ENCODE data around the gene CAPRIN2. TPM values are rescaled to one million over a fixed set of nuclear protein-coding genes. Genes with fewer than 3 reads are reported as not detected.

Gene CAPRIN2
- total RNA-seq, 1 donor = 32.9 TPM

GRCh38 chr12:30792648-30793499, 38.1 kb upstream of the CAPRIN2 start:
- peak overlapping the region; percentile 4 for H2AFZ ChIP-seq (ENCODE audit: low read length)
- peaks cover 2% of the 10 kb centered on the region for H3K79me2 ChIP-seq (ENCODE audit: insufficient read depth, low read length)
- DNase-seq (ENCODE audit: insufficient read length, low spot score, missing footprints) = peak; percentile 57

GRCh38 chr12:30792085-30792484, 37.3 kb upstream of the CAPRIN2 start:
- no peaks in the 10 kb centered on the region for H3K27me3 ChIP-seq (ENCODE audit: insufficient read depth, low read length)
- H3K4me3 ChIP-seq (ENCODE audit: insufficient read depth, low read length) = no peak overlapping the region
- DNase-seq (ENCODE audit: insufficient read length, low spot score, missing footprints) = peak; percentile 19
- TF ChIP-seq, protein P1, sequence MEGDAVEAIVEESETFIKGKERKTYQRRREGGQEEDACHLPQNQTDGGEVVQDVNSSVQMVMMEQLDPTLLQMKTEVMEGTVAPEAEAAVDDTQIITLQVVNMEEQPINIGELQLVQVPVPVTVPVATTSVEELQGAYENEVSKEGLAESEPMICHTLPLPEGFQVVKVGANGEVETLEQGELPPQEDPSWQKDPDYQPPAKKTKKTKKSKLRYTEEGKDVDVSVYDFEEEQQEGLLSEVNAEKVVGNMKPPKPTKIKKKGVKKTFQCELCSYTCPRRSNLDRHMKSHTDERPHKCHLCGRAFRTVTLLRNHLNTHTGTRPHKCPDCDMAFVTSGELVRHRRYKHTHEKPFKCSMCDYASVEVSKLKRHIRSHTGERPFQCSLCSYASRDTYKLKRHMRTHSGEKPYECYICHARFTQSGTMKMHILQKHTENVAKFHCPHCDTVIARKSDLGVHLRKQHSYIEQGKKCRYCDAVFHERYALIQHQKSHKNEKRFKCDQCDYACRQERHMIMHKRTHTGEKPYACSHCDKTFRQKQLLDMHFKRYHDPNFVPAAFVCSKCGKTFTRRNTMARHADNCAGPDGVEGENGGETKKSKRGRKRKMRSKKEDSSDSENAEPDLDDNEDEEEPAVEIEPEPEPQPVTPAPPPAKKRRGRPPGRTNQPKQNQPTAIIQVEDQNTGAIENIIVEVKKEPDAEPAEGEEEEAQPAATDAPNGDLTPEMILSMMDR (IDR thresholded peaks at IDR 0.05; ENCODE audit: extremely low read depth, low read depth, low read length) = no peak
- no peaks in the 10 kb centered on the region for H3K36me3 ChIP-seq (ENCODE audit: insufficient read depth, low read length)
- H4K20me1 ChIP-seq (ENCODE audit: insufficient read depth, low read length) = no peaks in the 10 kb centered on the region
- H3K27ac ChIP-seq (ENCODE audit: low read depth, low read length) = peak overlapping the region; percentile 45
- H2AFZ ChIP-seq (ENCODE audit: low read length) = no peak overlapping the region
- no peaks in the 10 kb centered on the region for H3K9me3 ChIP-seq (ENCODE audit: low read depth, low read length)
- peaks cover 28% of the 10 kb centered on the region for H3K4me1 ChIP-seq (ENCODE audit: insufficient read depth, low read length)
- peaks cover 2% of the 10 kb centered on the region for H3K79me2 ChIP-seq (ENCODE audit: insufficient read depth, low read length)
- H3K4me2 ChIP-seq (ENCODE audit: insufficient read depth, low read length) = peak overlapping the region; percentile 49

More at GRCh38 chr12:30792648-30793499, 38.1 kb upstream of the CAPRIN2 start:
- Histone ChIP-seq H3K36me3 (ENCODE audit: insufficient read depth, low read length) (no peaks in the 10 kb centered on the region), H3K27ac (ENCODE audit: low read depth, low read length) (peak overlapping the region; percentile 45), H3K4me1 (ENCODE audit: insufficient read depth, low read length) (peaks cover 29% of the 10 kb centered on the region), H3K27me3 (ENCODE audit: insufficient read depth, low read length) (no peaks in the 10 kb centered on the region), H3K4me3 (ENCODE audit: insufficient read depth, low read length) (peak overlapping the region; percentile 21), H4K20me1 (ENCODE audit: insufficient read depth, low read length) (no peaks in the 10 kb centered on the region), H3K4me2 (ENCODE audit: insufficient read depth, low read length) (peak overlapping the region; percentile 49), H3K9me3 (ENCODE audit: low read depth, low read length) (no peaks in the 10 kb centered on the region)
- TF ChIP-seq, protein P1 (IDR thresholded peaks at IDR 0.05; ENCODE audit: extremely low read depth, low read depth, low read length) = no peak

DNA sequence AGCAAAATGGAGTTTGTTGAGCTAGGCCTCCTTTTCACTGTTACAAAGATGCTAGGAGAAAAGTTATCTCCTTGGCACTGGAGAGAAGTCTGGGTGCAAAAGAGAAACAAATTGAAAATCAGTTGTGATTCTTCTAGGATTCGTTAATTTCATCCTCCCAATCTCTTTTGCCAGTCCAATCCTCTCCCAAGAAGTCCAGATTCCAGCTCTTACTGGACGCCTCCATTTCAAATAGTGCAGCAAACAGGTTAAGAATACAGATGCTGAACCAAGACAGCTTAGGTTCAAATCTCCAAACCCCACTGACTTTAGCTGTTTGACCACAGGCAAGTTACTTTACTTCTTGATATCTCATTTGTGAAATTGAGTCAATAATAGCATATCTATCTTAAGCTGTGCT, 34.0 kb upstream of the CAPRIN2 start:
- Histone ChIP-seq H3K27ac (ENCODE audit: low read depth, low read length) (no peak overlapping the region), H3K36me3 (ENCODE audit: insufficient read depth, low read length) (no peaks in the 10 kb centered on the region), H4K20me1 (ENCODE audit: insufficient read depth, low read length) (no peaks in the 10 kb centered on the region), H3K79me2 (ENCODE audit: insufficient read depth, low read length) (no peaks in the 10 kb centered on the region), H3K9me3 (ENCODE audit: low read depth, low read length) (no peaks in the 10 kb centered on the region), H3K27me3 (ENCODE audit: insufficient read depth, low read length) (no peaks in the 10 kb centered on the region), H3K4me3 (ENCODE audit: insufficient read depth, low read length) (no peak overlapping the region), H3K4me1 (ENCODE audit: insufficient read depth, low read length) (peaks cover 17% of the 10 kb centered on the region), H3K4me2 (ENCODE audit: insufficient read depth, low read length) (no peak overlapping the region), H2AFZ (ENCODE audit: low read length) (no peak overlapping the region)
- TF ChIP-seq, protein P1 (IDR thresholded peaks at IDR 0.05; ENCODE audit: extremely low read depth, low read depth, low read length) = no peak
- DNase-seq (ENCODE audit: insufficient read length, low spot score, missing footprints) = no peak

GRCh38 chr12:30785630-30786029, 30.9 kb upstream of the CAPRIN2 start:
- no peak for DNase-seq (ENCODE audit: insufficient read length, low spot score, missing footprints)

More at GRCh38 chr12:30785630-30786029, 30.9 kb upstream of the CAPRIN2 start:
- Histone ChIP-seq H3K27ac (ENCODE audit: low read depth, low read length) (no peak overlapping the region), H3K4me2 (ENCODE audit: insufficient read depth, low read length) (no peak overlapping the region), H3K36me3 (ENCODE audit: insufficient read depth, low read length) (no peaks in the 10 kb centered on the region), H3K9me3 (ENCODE audit: low read depth, low read length) (no peaks in the 10 kb centered on the region), H3K79me2 (ENCODE audit: insufficient read depth, low read length) (no peaks in the 10 kb centered on the region), H3K4me1 (ENCODE audit: insufficient read depth, low read length) (no peaks in the 10 kb centered on the region), H3K4me3 (ENCODE audit: insufficient read depth, low read length) (no peak overlapping the region), H3K27me3 (ENCODE audit: insufficient read depth, low read length) (no peaks in the 10 kb centered on the region), H4K20me1 (ENCODE audit: insufficient read depth, low read length) (no peaks in the 10 kb centered on the region), H2AFZ (ENCODE audit: low read length) (no peak overlapping the region)
- TF ChIP-seq, protein P1 (IDR thresholded peaks at IDR 0.05; ENCODE audit: extremely low read depth, low read depth, low read length) = no peak

Measured in osteoblast (primary cell).